ENCODE measurements around the gene ZNF26.

GRCh38 chr12:133061954-133062353 lies 75.8 kb downstream of the ZNF26 start:
- TF ChIP-seq CTCF (IDR thresholded peaks at IDR 0.05) = no peak
- TF ChIP-seq POLR2A (IDR thresholded peaks at IDR 0.05) = no peak
- no peak for TF ChIP-seq EP300 (IDR thresholded peaks at IDR 0.05)
- TF ChIP-seq POLR2AphosphoS5 (IDR thresholded peaks at IDR 0.05) = no peak

Measured in gastroesophageal sphincter (tissue), 3 donors.